MCF 10A (cell line): ENCODE data around the gene HS6ST1. TPM values are rescaled to one million over a fixed set of nuclear protein-coding genes. Genes with fewer than 3 reads are reported as not detected.

ENCODE experiments used
- BruUV-seq: library from RNA; stranded (reverse); fragments of 400-500 nt; replicated peaks from 2 replicates; lab custom pipeline; 2021; lab: Mats Ljungman, UMichigan
- CTCF ChIA-PET: fragments of 300-600 bp; sonication (Branson Sonifier 250); formaldehyde crosslinking; extraction: SDS; loops from one replicate; lab custom pipeline; 2021; ENCODE audit warnings: antibody characterized with exemption, inconsistent platforms; lab: Yijun Ruan, JAX
- POLR2A ChIA-PET: fragments of 300-600, 350-650 bp; sonication (Branson Sonifier 250); formaldehyde crosslinking; extraction: SDS; loops from one replicate; lab custom pipeline; 2020; ENCODE audit warnings: antibody characterized with exemption, inconsistent platforms; lab: Yijun Ruan, JAX
- DNase-seq: peaks from one replicate; pipeline ENCODE4 v3.0.0-alpha.2; 2018; ENCODE audit not compliant: unreplicated experiment
- H3K27ac Mint-ChIP-seq: one replicate; pipeline ENCODE4 v1.8.0; 2022; ENCODE audit warnings: mild to moderate bottlenecking, low read depth, mixed read lengths; ENCODE audit not compliant: unreplicated experiment
- H3K27me3 Mint-ChIP-seq: one replicate; pipeline ENCODE4 v1.8.0; 2022; ENCODE audit warnings: mixed read lengths; ENCODE audit not compliant: insufficient read depth, unreplicated experiment
- H3K36me3 Mint-ChIP-seq: one replicate; pipeline ENCODE4 v1.8.0; 2022; ENCODE audit warnings: mild to moderate bottlenecking, moderate library complexity, mixed read lengths; ENCODE audit not compliant: insufficient read depth, unreplicated experiment
- H3K4me1 Mint-ChIP-seq: one replicate; pipeline ENCODE4 v1.8.0; 2022; ENCODE audit warnings: mixed read lengths; ENCODE audit not compliant: insufficient read depth, unreplicated experiment
- H3K4me3 Mint-ChIP-seq: one replicate; pipeline ENCODE4 v1.8.0; 2022; ENCODE audit warnings: mild to moderate bottlenecking, moderate library complexity, mixed read lengths; ENCODE audit not compliant: unreplicated experiment
- H3K9me3 Mint-ChIP-seq: one replicate; pipeline ENCODE4 v1.8.0; 2022; ENCODE audit warnings: mixed read lengths; ENCODE audit not compliant: unreplicated experiment
- CTCF ChIP-seq: fragments of 200-600 bp; IDR thresholded peaks from one replicate; pipeline ENCODE4 v1.8.0; 2022; ENCODE audit warnings: antibody characterized with exemption, mild to moderate bottlenecking; ENCODE audit not compliant: unreplicated experiment
- intact Hi-C: fragments of 100-400 bp; cut with micrococcal nuclease; formaldehyde crosslinking; loops from 2 replicates; pipeline ENCODE4 v1.14.1; 2022
- total RNA-seq: library from RNA; stranded (reverse); gene quantifications from 2 replicates; pipeline ENCODE4 v1.2.3, GENCODE V29; 2022

The HS6ST1 gene
- total RNA-seq, 1 experiment from 2014 or later, result 9.6 TPM

GRCh38 chr2:128250229-128251025 lies 68.2 kb downstream of the HS6ST1 start:
- CTCF ChIA-PET, result interaction anchor here (0.6 to 1.3 kb wide), 2 partner anchors 10 to 1619 kb away, joined by 3 read pairs; no protein-coding TSS in a partner anchor

GRCh38 chr2:128249555-128249954 lies 69.1 kb downstream of the HS6ST1 start:
- intact Hi-C loops, result no loop called here
- DNase-seq, result no peak
- H3K4me3 Mint-ChIP-seq, result no peak overlapping the region
- H3K27ac Mint-ChIP-seq, result no peak overlapping the region
- CTCF ChIA-PET, result interaction anchor here (0.6 kb wide), 1 partner anchor 48 kb away, joined by 3 read pairs; no protein-coding TSS in a partner anchor
- H3K4me1 Mint-ChIP-seq, result no peaks in the 10 kb centered on the region
- no peaks in the 10 kb centered on the region for H3K9me3 Mint-ChIP-seq
- TF ChIP-seq CTCF, result no peak
- POLR2A ChIA-PET, result interaction anchor here (0.6 kb wide), 1 partner anchor 11 kb away, joined by 3 read pairs; no protein-coding TSS in a partner anchor
- no peaks in the 10 kb centered on the region for H3K36me3 Mint-ChIP-seq
- H3K27me3 Mint-ChIP-seq, result no peaks in the 10 kb centered on the region
- BruUV-seq, result no TSS peak

More at GRCh38 chr2:128250229-128251025, 68.2 kb downstream of the HS6ST1 start:
- Mint-ChIP-seq H3K9me3 (no peaks in the 10 kb centered on the region), H3K4me3 (no peak overlapping the region), H3K36me3 (no peaks in the 10 kb centered on the region), H3K27me3 (no peaks in the 10 kb centered on the region), H3K27ac (no peak overlapping the region), H3K4me1 (no peaks in the 10 kb centered on the region)
- no peak for DNase-seq
- no TSS peak for BruUV-seq
- POLR2A ChIA-PET, result interaction anchor here (0.6 to 1.2 kb wide), 2 partner anchors 7 to 10 kb away, joined by 3 read pairs; no protein-coding TSS in a partner anchor
- no peak for TF ChIP-seq CTCF
- intact Hi-C loops, result no loop called here

DNA sequence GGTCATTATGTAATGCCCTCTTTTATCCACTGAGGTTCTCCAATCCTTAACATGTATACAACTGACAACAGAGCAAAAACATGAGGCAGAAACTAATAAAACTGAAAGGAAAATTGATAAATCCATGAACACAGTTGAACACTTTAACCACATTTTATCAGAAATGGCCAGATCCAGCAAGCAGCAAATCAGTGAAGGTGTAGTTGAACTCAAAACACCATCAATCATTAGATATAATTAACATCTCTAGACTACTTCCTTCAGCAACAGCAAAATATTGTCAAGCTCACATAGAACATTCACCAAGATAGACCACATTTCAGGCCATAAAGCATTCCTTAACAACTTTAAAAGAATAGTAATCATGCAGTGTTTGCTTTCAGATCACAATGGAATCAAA lies 72.9 kb downstream of the HS6ST1 start:
- BruUV-seq, result no TSS peak
- ChIA-PET CTCF (no interaction called here), POLR2A (no interaction called here)
- no peak overlapping the region for H3K27ac Mint-ChIP-seq
- no peaks in the 10 kb centered on the region for H3K9me3 Mint-ChIP-seq
- H3K27me3 Mint-ChIP-seq, result no peaks in the 10 kb centered on the region
- no peaks in the 10 kb centered on the region for H3K36me3 Mint-ChIP-seq
- no peak for TF ChIP-seq CTCF
- H3K4me1 Mint-ChIP-seq, result no peaks in the 10 kb centered on the region
- intact Hi-C loops, result no loop called here
- no peak overlapping the region for H3K4me3 Mint-ChIP-seq
- no peak for DNase-seq

GRCh38 chr2:128241896-128242295 lies 76.8 kb downstream of the HS6ST1 start:
- intact Hi-C loops, result no loop called here
- BruUV-seq, result no TSS peak
- no peak overlapping the region for H3K4me3 Mint-ChIP-seq
- H3K36me3 Mint-ChIP-seq, result no peaks in the 10 kb centered on the region
- no peak overlapping the region for H3K27ac Mint-ChIP-seq
- CTCF ChIA-PET, result interaction anchor here (1.9 kb wide), 1 partner anchor 8 kb away, joined by 5 read pairs; no protein-coding TSS in a partner anchor
- no peak for DNase-seq
- POLR2A ChIA-PET, result no interaction called here
- peaks cover under 1% of the 10 kb centered on the region for H3K4me1 Mint-ChIP-seq
- H3K9me3 Mint-ChIP-seq, result no peaks in the 10 kb centered on the region
- no peaks in the 10 kb centered on the region for H3K27me3 Mint-ChIP-seq
- no peak for TF ChIP-seq CTCF
